Measurements from ENCODE around the gene ZNF384.
A peak's percentile ranks its signal among the peaks of the same experiment; 100 is the strongest.
"Not testable (repeated sequence)": the region's sequence is repeated elsewhere in the genome, so short reads cannot be mapped to it uniquely, and the experiment has no call there.

The ZNF384 gene

GRCh38 chr12:6688999-6689882 is at the start of gene ZNF384:
TSS of gene ZNF384 (minus strand) at chr12:6689375. CDS start at chr12:6679520, 9,855 bp downstream.
- DNase-seq: peak; percentile 100

DNA sequence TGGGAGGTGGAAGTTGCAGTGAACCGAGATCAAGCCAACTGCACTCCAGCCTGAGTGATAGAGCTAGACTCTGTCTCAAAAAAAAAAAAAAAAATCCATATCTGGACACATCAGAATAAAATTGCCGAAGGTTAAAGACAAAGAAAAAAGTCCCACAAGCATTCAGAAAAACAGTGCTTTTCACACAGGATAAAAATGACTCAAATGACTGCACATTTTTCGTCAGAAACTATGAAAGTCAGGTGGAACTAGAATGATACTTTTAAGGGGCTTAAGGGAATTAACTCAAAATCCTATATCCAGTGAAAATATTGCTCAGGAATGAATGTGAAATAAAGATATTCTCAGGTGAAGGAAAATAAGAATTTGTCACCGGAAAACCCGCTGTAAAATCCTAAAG is 47.6 kb upstream of the ZNF384 start:
- no peak for DNase-seq

DNA sequence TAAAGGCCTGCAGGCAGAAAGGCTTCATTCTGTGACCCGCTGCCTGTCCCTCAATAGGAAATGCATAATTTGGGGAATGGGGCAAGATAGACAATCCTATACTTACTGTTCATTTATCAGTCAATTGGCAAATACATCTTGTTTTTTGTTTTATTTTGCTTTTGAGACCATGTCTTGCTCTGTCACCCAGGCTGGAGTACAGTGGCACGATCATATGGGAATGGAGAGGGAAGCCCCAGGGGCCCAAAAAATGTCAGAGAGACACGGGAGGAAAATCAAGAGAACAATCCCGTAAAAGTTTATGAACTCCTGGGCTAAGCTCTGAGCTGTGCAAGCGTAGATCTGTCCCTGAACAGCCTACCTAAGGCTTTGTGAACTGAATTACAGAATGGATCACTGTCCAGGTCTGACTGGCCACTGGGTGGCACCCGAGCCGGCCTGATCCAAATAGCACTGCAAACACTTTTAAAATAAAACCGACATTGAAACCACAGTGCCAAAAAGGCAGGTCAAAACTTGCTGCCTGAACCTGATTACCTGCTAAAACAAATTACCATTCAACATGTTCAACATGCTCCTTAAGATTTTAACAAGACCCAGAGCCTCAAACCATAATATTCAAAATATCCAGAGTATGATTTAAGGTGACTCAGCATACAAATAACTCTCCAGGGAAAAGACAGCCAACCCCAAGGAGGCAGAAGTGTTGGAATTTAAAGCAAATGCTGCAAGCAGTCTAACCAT is 46.4 kb upstream of the ZNF384 start:
- DNase-seq: peak; percentile 51

DNA sequence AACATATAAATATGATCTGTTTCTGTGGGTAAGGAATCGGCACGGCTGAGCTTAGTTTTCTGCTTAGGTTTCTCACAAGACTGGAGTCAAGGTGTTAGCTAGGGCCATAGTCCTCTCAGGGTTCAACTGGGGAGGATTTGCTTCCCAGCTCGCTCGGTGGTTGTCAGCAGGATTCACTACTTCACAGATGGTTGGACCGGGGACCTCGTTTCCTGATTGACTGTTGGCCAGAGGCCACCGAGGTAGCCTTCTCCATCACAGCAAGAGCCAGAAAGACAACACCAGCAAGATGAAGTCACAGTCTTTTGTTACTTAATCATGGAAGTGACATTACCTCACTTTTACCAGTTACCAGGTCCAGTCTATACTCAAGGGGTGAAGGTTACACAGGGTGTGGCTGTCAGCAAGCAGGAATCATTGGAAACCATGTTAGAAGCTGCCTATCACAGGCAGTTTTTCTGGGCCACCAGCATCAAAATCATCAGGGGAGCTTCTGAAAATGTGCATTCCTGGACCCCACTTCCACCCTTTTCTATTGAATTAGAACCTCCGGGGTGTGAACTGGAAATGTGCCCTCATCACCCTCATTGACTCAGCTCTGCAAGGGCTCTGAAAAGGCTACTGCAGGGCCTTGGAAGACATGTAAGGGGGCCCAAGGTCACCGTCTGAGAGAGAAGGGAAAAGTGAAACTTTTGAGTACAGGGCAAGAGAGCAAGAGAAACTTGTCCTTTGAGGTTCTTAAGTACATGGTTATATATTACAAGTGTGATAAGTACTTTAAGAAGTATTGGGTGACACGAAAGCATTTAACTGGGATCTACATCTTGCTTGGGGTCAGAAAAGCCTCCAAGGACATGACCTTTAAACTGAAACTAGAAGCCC is 45.6 kb upstream of the ZNF384 start:
- DNase-seq: no peak

DNA sequence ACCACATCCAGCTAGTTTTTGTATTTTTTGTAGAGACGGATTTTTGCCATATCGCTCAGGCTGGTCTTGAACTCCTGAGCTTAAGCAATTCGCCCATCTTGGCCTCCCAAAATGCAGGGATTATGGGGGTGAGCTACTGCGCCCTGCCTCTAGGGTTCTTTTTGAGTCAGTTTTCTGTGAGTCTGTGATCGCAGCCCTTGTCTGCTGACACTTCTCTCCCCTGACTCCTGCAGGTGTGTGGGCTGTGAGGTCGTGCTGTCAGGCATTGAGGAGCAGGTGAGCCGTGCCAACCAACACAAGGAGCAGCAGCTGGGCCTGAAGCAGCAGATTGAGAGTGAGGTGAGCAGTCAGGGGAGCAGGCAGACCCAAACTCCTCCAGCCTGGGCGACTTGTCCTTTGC is 41.0 kb upstream of the ZNF384 start:
- DNase-seq: no peak

DNA sequence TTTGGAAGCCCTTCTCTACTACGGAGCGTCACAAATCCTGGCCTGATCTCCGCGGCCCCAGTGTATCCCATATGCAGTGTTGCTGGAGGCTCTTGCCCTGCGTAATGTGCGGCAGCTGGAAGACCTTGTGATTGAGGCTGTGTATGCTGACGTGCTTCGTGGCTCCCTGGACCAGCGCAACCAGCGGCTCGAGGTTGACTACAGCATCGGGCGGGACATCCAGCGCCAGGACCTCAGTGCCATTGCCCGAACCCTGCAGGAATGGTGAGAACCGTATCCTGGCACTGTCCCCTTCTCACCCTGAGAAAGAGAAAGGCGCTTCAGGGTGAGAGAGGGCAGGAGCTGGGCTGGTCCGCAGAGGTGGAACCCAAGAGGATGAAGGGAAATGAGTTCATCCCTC is 40.0 kb upstream of the ZNF384 start:
- no peak for DNase-seq

- DNase-seq: no peak
Measured at GRCh38 chr12:6725350-6725749, 36.2 kb upstream of the ZNF384 start.

DNA sequence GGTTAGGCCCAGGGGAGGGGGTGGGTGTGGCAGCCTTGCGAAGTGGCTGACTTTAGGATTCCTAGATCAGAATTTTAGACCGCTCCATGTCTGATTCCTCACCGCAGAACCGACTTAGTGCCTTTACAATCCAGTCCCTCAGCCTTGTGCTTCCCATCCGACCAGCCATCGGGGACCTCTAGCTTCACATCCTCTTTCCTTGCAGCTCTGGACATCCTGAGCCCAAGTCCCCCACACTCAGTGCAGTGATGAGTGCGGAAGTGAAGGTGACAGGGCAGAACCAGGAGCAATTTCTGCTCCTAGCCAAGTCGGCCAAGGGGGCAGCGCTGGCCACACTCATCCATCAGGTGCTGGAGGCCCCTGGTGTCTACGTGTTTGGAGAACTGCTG is 35.2 kb upstream of the ZNF384 start:
- DNase-seq: no peak

- peak; percentile 98 for DNase-seq
Measured at GRCh38 chr12:6723607-6724408, 34.6 kb upstream of the ZNF384 start, which contains the start of gene COPS7A. TSS of gene COPS7A (plus strand) at chr12:6724046. CDS start at chr12:6724657, 611 bp downstream.

DNA sequence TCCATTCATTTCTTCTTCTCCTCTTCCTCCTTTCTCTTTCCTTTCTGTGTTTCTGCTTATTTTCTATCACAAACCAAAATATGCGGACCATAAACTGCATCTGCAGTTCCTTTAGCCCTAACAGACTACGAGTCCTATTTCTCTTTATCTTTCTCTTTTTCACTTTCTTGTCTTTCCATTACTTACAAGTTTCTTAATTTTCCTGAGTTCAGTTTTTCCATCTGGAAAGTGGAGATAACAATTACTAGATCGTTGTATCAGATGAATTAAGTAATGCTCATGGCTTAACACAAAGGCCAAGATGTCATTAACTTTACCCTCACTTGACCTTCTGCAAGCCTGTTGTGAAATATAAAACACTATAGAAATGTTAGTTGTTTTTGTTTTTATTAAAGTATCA is 33.7 kb upstream of the ZNF384 start:
- no peak for DNase-seq

DNA sequence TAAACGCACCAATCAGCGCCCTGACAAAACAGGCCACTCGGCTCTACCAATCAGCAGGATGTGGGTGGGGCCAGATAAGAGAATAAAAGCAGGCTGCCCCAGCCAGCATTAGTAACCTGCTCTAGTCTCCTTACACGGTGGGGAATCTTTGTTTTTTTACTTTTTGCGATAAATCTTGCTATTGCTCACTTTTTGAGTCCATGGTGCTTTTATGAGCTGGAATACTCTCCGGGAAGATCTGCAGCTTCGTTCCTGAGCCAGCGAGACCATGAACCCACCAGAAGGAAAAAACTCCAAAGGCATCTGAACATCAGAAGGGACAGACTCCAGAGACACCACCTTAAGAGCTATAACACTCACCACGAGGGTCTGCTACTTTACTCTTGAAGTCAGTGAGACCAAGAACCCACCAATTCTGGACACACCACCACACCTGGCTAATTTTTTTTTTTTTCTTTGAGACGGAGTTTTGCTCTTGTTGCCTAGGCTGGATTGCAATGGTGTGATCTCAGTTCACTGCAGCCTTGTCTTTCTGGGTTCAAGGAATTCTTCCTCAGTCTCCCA is 27.8 kb upstream of the ZNF384 start:
- DNase-seq: no peak

- not testable (repeated sequence) for DNase-seq
Measured at GRCh38 chr12:6716031-6716873, 27.1 kb upstream of the ZNF384 start.

DNA sequence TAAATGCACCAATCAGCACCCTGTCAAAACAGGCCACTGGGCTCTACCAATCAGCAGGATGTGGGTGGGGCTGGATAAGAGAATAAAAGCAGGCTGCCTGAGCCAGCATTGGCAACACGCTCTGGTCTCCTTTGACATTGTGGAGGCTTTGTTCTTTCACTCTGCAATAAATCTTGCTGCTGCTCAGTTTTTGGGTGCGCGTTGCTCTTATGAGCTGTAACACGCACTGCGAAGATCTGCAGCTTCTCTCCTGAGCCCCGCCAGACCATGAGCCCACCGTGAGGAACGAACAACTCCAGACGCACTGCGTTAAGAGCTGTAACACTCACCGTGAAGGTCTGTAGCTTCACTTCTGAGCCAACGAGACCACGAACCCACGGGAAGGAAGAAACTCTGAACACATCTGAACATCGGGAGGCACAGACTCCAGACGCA is 19.8 kb upstream of the ZNF384 start:
- DNase-seq: no peak

DNA sequence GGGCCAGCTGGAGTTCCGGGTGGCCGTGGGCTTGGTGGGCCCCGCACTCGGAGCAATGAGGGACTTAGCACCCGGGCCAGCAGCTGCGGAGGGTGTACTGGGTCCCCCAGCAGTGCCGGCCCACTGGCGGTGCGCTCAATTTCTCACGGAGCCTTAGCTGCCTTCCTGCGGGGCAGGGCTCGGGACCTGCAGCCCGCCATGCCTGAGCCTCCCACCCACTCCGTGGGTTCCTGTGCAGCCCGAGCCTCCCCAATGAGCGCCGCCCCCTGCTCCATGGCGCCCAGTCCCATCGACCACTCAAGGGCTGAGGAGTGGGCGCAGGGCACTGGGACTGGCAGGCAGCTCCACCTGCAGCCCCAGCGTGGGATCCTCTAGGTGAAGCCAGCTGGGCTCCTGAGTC is 19.2 kb upstream of the ZNF384 start:
- DNase-seq: not testable (repeated sequence)

DNA sequence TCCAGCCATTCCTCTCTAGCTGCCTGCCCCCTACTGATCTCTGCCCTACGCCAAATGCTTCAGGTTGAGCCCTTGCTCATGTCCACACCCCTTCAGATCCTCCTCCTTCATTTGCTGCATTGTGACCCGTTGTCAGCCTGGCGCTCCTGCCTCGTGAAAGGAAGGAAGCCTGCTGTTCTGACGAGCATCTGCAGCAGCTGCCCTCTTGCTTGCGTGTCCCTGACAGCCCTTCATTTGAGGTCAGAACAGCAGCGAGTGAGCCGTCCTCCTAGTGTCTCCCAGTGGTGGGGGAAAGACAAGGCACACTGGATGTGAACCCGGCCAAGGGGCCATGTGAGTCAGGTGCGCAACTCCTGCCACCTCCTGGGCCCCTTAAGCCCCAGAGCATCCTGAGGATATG is 14.5 kb upstream of the ZNF384 start:
- no peak for DNase-seq

- no peak for DNase-seq
Measured at GRCh38 chr12:6701078-6701768, 12.0 kb upstream of the ZNF384 start.

DNA sequence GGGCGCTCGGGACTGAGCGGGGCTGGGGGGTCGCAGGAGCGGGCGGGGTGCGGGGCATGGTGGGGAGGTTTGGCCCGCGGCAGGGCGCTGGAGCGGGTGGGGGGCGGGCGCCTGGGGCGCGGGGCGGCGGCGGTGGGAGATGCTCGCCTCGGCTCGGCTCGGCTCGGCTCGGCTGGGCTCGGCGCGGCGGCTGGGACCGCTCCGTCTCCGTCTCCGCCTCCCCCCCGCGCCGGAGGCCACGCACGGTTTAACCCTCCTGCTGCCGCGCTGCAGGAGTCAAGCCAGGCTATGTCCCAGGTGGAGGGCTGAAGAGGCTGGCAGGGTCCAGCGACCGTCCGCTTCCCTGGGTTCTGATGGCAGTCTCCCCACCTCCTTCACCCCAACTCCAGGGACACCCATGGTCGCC is 11.5 kb upstream of the ZNF384 start, which contains the start of gene PIANP:
Gene PIANP (minus strand): TSS at position 170 of the 406 bp plus-strand sequence. CDS start 2,754 bp downstream, outside the sequence.
- DNase-seq: no peak

DNA sequence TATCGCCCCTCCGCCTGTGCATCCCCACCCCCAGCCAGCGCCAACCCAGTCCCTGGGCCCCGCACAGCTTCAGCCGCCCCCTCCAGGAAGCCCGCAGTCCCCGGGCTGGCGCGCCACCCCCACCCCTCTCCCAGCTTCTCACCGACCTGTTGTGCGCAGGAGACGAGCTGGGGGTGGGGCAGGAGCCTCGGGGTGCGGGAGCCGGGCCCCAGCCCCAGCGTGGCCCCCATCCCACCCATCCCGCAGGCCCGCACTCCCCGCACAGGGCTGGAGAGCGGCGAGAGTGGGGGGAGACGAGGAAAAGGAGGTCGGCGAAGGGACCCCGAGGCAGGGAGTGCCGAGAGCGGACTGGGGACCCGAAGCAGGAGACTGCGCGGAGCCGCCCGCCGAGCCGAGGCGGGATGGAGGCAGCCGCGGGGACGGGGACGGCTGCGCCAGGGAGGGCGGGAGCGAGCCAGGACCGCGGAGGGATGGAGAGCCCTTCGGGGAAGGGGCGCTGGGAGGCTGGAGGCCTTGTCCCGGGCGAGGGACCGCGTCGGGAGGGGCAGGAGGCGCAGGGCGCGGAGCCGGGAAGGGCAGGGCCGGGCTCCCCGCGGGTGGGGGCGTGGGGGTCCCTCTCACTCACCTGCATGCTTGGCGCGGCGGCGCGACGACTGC is 10.9 kb upstream of the ZNF384 start:
- DNase-seq: no peak

GRCh38 chr12:6699259-6699988 is 10.2 kb upstream of the ZNF384 start:
- no peak for DNase-seq
